H1 (cell line): ENCODE data around the gene DAB2IP. TPM values are rescaled to one million over a fixed set of nuclear protein-coding genes. Genes with fewer than 3 reads are reported as not detected.

Experiments used
- CTCF ChIA-PET: fragments of 300-600 bp; sonication (Branson Sonifier 250); formaldehyde crosslinking; loops from one replicate; lab custom pipeline; 2021; ENCODE audit not compliant: partially characterized antibody; lab: Charles Lee
- POLR2A ChIA-PET: fragments of 300-600 bp; sonication (Branson Sonifier 250); formaldehyde crosslinking; loops from one replicate; lab custom pipeline; 2021; ENCODE audit warnings: inconsistent platforms; ENCODE audit not compliant: partially characterized antibody; lab: Charles Lee
- DNase-seq, 2 experiments: peaks; one replicate each; pipeline versions ENCODE4 v3.0.0 to v3.0.0-alpha.2; 2010 to 2022; ENCODE audit warnings: low spot score in 2 of 2, low read depth in 1 of 2, mixed read lengths in 1 of 2
- FAIRE-seq: peaks from 2 replicates; lab custom pipeline; 2011; peaks lifted over from hg19 to GRCh38; lab: Jason Lieb, UNC
- H2AFZ ChIP-seq: 2 replicates; pipeline ENCODE4 v1.8.1; 2012; ENCODE audit warnings: low read length, inconsistent platforms
- H2AK5ac ChIP-seq: 2 replicates; pipeline ENCODE4 v1.6.1; 2013; ENCODE audit warnings: low read depth, low read length
- H2BK120ac ChIP-seq: replicated peaks from 2 replicates; pipeline ENCODE3; 2013; ENCODE audit warnings: low read depth, low read length, inconsistent platforms
- H2BK12ac ChIP-seq: 2 replicates; pipeline ENCODE4 v1.6.1; 2013; ENCODE audit warnings: low read depth, low read length
- H2BK15ac ChIP-seq: 2 replicates; pipeline ENCODE4 v1.6.1; 2013; ENCODE audit warnings: low read length
- H2BK20ac ChIP-seq: 2 replicates; pipeline ENCODE4 v1.6.1; 2013; ENCODE audit warnings: low read length
- H2BK5ac ChIP-seq: 2 replicates; pipeline ENCODE4 v1.6.1; 2013; ENCODE audit warnings: low read depth, low read length
- H3K14ac ChIP-seq: 2 replicates; pipeline ENCODE4 v1.6.1; 2013; ENCODE audit warnings: inconsistent platforms; ENCODE audit not compliant: insufficient read length
- H3K18ac ChIP-seq: 2 replicates; pipeline ENCODE4 v1.6.1; 2013; ENCODE audit warnings: low read length; ENCODE audit errors: extremely low read depth
- H3K23ac ChIP-seq: 2 replicates; pipeline ENCODE4 v1.6.1; 2013; ENCODE audit warnings: inconsistent platforms; ENCODE audit not compliant: insufficient read length
- H3K23me2 ChIP-seq: 2 replicates; pipeline ENCODE4 v1.6.1; 2013; ENCODE audit warnings: low read depth, low read length
- H3K27ac ChIP-seq: 2 replicates; pipeline ENCODE4 v1.6.1; 2011; ENCODE audit warnings: low read depth, low read length, inconsistent platforms
- H3K27me3 ChIP-seq, 4 experiments: replicated peaks in 1 of 4; 1 replicate in 1 of 4; 2 replicates in 3 of 4; pipeline versions ENCODE4 v1.6.1 to v1.8.1; 2011 to 2013; ENCODE audit warnings: low read length in 3 of 4, mild to moderate bottlenecking in 3 of 4, inconsistent platforms in 2 of 4, mixed read lengths in 2 of 4, moderate library complexity in 1 of 4; ENCODE audit not compliant: control insufficient read depth in 3 of 4, insufficient read depth in 3 of 4; ENCODE audit errors: extremely low read depth in 1 of 4
- H3K36me3 ChIP-seq, 4 experiments: 2 replicates each; pipeline versions ENCODE4 v1.6.1 to v1.8.1; 2011 to 2013; ENCODE audit warnings: mild to moderate bottlenecking in 4 of 4, low read length in 3 of 4, moderate library complexity in 2 of 4, control low read depth in 1 of 4, inconsistent platforms in 1 of 4; ENCODE audit not compliant: insufficient read depth in 4 of 4, control insufficient read depth in 2 of 4
- H3K4ac ChIP-seq: replicated peaks from 2 replicates; pipeline ENCODE3; 2013; ENCODE audit warnings: low read length, low read depth, mixed read lengths, inconsistent platforms; ENCODE audit not compliant: insufficient read length
- H3K4me1 ChIP-seq, 4 experiments: replicated peaks in 1 of 4; 1 replicate in 1 of 4; 2 replicates in 3 of 4; pipeline versions ENCODE4 v1.6.1 to v1.8.1; 2011 to 2013; ENCODE audit warnings: low read length in 3 of 4, inconsistent platforms in 2 of 4, mixed read lengths in 1 of 4; ENCODE audit not compliant: insufficient read depth in 4 of 4, control insufficient read depth in 3 of 4
- H3K4me2 ChIP-seq, 2 experiments: 2 replicates each; pipeline versions ENCODE4 v1.6.1 to v1.8.1; 2011 to 2013; ENCODE audit warnings: low read depth in 2 of 2, low read length in 2 of 2, control low read depth in 1 of 2, inconsistent platforms in 1 of 2, mild to moderate bottlenecking in 1 of 2; ENCODE audit not compliant: insufficient read depth in 1 of 2
- H3K4me3 ChIP-seq, 4 experiments: fragments of 200-600, 300-600 bp in 1 of 4; sonication (generic), shearing (Covaris generic), sonication (Bioruptor Twin) in 1 of 4; 2 replicates each; pipeline versions ENCODE4 v1.5.1 to v1.8.1; 2011 to 2016; ENCODE audit warnings: low read length in 4 of 4, low read depth in 3 of 4, control low read depth in 2 of 4, inconsistent platforms in 2 of 4, mild to moderate bottlenecking in 2 of 4, mixed read lengths in 1 of 4, moderate library complexity in 1 of 4; ENCODE audit not compliant: insufficient read depth in 2 of 4; ENCODE audit errors: extremely low read depth in 1 of 4
- H3K56ac ChIP-seq: replicated peaks from 2 replicates; pipeline ENCODE3; 2013; ENCODE audit warnings: low read depth, mild to moderate bottlenecking, mixed read lengths, low read length, inconsistent platforms; ENCODE audit not compliant: insufficient read length
- H3K79me1 ChIP-seq: 2 replicates; pipeline ENCODE4 v1.6.1; 2013; ENCODE audit warnings: low read depth, low read length, control low read depth
- H3K79me2 ChIP-seq, 2 experiments: 2 replicates each; pipeline versions ENCODE4 v1.6.1 to v1.8.1; 2012 to 2013; ENCODE audit warnings: low read length in 2 of 2, mild to moderate bottlenecking in 2 of 2, inconsistent platforms in 1 of 2; ENCODE audit not compliant: insufficient read depth in 2 of 2, control insufficient read depth in 1 of 2
- H3K9ac ChIP-seq, 4 experiments: replicated peaks in 1 of 4; 1 replicate in 1 of 4; 2 replicates in 3 of 4; pipeline versions ENCODE4 v1.6.1 to v1.8.1; 2011 to 2013; ENCODE audit warnings: low read depth in 3 of 4, low read length in 3 of 4, control low read depth in 2 of 4, mild to moderate bottlenecking in 2 of 4, moderate library complexity in 2 of 4, inconsistent platforms in 1 of 4; ENCODE audit errors: extremely low read depth in 1 of 4
- H3K9me3 ChIP-seq, 2 experiments: 2 replicates each; pipeline versions ENCODE4 v1.6.1 to v1.8.1; 2012 to 2013; ENCODE audit warnings: mild to moderate bottlenecking in 2 of 2, moderate library complexity in 2 of 2, control low read depth in 1 of 2, inconsistent platforms in 1 of 2, low read depth in 1 of 2, low read length in 1 of 2, mixed read lengths in 1 of 2; ENCODE audit not compliant: insufficient read depth in 2 of 2
- H4K20me1 ChIP-seq, 2 experiments: replicated peaks in 1 of 2; 2 replicates each; pipeline versions ENCODE3 to v1.8.1; 2011 to 2013; ENCODE audit warnings: inconsistent platforms in 2 of 2, low read length in 2 of 2, mild to moderate bottlenecking in 1 of 2; ENCODE audit not compliant: insufficient read depth in 2 of 2, control insufficient read depth in 1 of 2
- H4K5ac ChIP-seq: 2 replicates; pipeline ENCODE4 v1.6.1; 2013; ENCODE audit warnings: low read length, low read depth, mixed read lengths, inconsistent platforms; ENCODE audit not compliant: insufficient read length
- H4K8ac ChIP-seq: 2 replicates; pipeline ENCODE4 v1.8.0; 2013; ENCODE audit warnings: mild to moderate bottlenecking, moderate library complexity, low read length, inconsistent platforms; ENCODE audit not compliant: insufficient read depth; ENCODE audit errors: extremely low read depth
- H4K91ac ChIP-seq: replicated peaks from 2 replicates; pipeline ENCODE3; 2013; ENCODE audit warnings: low read length, mixed read lengths, inconsistent platforms; ENCODE audit not compliant: insufficient read length
- KDM1A ChIP-seq: fragments of 200-600, 300-600 bp; sonication (generic); IDR thresholded peaks from 2 replicates; pipeline ENCODE4 v1.7.1; 2016; ENCODE audit warnings: mild to moderate bottlenecking, low read length, borderline replicate concordance
- WGBS, 2 experiments: shearing (Covaris generic) in 1 of 2; methylation state at CpG; one replicate each; pipeline versions ENCODE4 v1.1.6 to v1.1.7; 2013 to 2015; ENCODE audit warnings: low lambda C conversion rate in 2 of 2, mixed read lengths in 2 of 2, inconsistent platforms in 1 of 2, low coverage in 1 of 2, missing lambda C conversion rate in 1 of 2; ENCODE audit not compliant: insufficient replicate concordance in 2 of 2, insufficient coverage in 1 of 2, insufficient read length in 1 of 2; ENCODE audit errors: extremely low coverage in 1 of 2, missing lambda C conversion rate in 1 of 2; 5-methylcytosine and 5-hydroxymethylcytosine counted together
- polyA plus RNA-seq, 7 experiments: library from polyadenylated mRNA; depleted of rRNA in 3 of 7; stranded (reverse) in 5 of 7; unstranded in 2 of 7; fragments of >200 nt in 5 of 7; fragments of 200-250 nt in 2 of 7; gene quantifications; 1 replicate in 5 of 7; 2 replicates in 1 of 7; 4 replicates in 1 of 7; pipeline versions ENCODE4 v1.2.1 to v1.2.3, GENCODE V29; 2011 to 2013; ENCODE audit warnings: missing spikeins in 2 of 7, mixed read lengths in 2 of 7
- total RNA-seq: library from RNA; stranded (reverse); fragmentation: NEBNext Ultra II Directional; extraction: Animal tissue kit (Norgen Biotek cat#: 25700); gene quantifications from 2 replicates; pipeline ENCODE4 v1.2.1, GENCODE V29; 2021

Gene DAB2IP
- total and polyA plus RNA-seq, 2 of the 8 experiments (the other 6 are each of a cell fraction or from before 2014, with no cell fraction given), result 19.7 to 39.5 TPM

GRCh38 chr9:121718501-121718900 is 67.1 kb downstream of the DAB2IP start:
- 95% methylated on average over 6 of the region's 6 CpGs; no CpG with 5 or more reads in 1 of the 2 experiments for WGBS, 2 experiments
- Histone ChIP-seq H4K91ac (no peak overlapping the region), H3K9ac (no peak overlapping the region), H4K5ac (no peak overlapping the region), H3K79me1 (peaks cover 19% of the 10 kb centered on the region), H3K56ac (no peak overlapping the region), H2AK5ac (no peak overlapping the region), H3K23ac (no peak overlapping the region), H3K4ac (no peak overlapping the region), H3K27ac (no peak overlapping the region), H4K20me1 (peaks cover 14 to 43% of the 10 kb centered on the region in 2 experiments), H3K79me2 (peaks cover 0 to 53% of the 10 kb centered on the region in 2 experiments; a peak in 2 of 4 replicates), H3K4me3 (no peak overlapping the region), H2BK5ac (no peak overlapping the region; the same call in 1 of the 2 replicates), H2BK12ac (no peak overlapping the region), H3K4me1 (peaks cover 8 to 33% (median 18%) of the 10 kb centered on the region in 4 experiments), H2BK120ac (no peak overlapping the region), H3K23me2 (no peaks in the 10 kb centered on the region), H2BK20ac (no peak overlapping the region), H3K27me3 (no peaks in the 10 kb centered on the region), H3K9me3 (no peaks in the 10 kb centered on the region), H2BK15ac (no peak overlapping the region), H3K18ac (no peak overlapping the region), H4K8ac (no peak overlapping the region), H3K14ac (no peak overlapping the region), H2AFZ (no peak overlapping the region), H3K4me2 (peak overlapping the region in 1 of 2 experiments; percentile 33; a peak in 2 of 4 replicates), H3K36me3 (no peaks in the 10 kb centered on the region)
- CTCF ChIA-PET, result interaction anchor here (0.6 to 3.7 kb wide), 20 partner anchors 9 to 272 kb away, joined by 3 to 24 read pairs (median 4); no protein-coding TSS in a partner anchor
- POLR2A ChIA-PET, result interaction anchor here (1.5 kb wide), 1 partner anchor 10 kb away, joined by 4 read pairs; no protein-coding TSS in a partner anchor
- no peak for FAIRE-seq
- DNase-seq, result no peak
- TF ChIP-seq KDM1A, result no peak
